ENCODE results near the gene ACER3.
A peak's percentile ranks its signal among the peaks of the same experiment; 100 is the strongest.
"Not testable (repeated sequence)": the region's sequence is repeated elsewhere in the genome, so short reads cannot be mapped to it uniquely, and the experiment has no call there.

The ACER3 gene

DNA sequence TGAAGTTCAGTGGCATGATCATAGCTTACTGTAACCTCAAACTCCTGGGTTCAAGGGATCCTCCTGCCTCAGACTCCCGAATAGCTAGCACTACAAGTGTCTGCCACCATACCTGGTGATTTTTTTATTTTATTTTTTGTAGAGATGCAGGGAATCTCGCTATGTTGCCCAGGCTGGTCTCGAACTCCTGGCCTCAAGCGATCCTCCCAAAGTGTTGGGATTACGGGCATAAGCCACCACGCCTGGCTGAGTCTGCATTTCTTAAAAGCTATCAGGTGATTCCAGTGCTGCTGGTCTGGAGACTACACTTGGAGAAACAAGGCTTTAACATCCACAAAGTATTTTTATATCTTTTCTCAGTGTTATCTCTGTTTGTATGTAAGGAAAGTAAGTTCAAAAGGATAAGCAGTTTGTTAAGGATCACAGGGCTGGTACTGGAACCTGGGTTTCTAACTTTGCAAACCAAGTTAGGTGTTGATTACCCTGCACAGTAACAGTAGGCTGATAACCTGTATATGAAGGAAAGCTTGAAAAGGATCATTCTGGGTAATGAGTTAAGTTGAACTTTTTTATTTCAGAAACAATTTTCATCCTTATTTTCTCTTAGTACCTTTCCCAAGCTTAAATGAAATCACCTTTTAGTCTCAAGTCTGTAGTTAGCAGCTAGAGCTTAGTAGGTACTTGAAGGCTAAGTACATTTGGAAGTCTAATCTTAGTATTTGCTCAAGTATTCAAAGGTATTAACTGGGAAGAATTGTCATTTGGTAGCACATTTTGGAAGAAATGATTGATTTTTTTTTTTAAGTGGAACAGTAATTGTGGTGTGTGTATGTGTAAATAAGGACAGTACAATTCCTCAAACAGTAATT, 12.5 kb downstream of the ACER3 start:
- no peak for DNase-seq (ENCODE audit: low spot score)

- no peak for DNase-seq (ENCODE audit: low spot score)
These were observed 17.3 kb downstream of the ACER3 start for GRCh38 chr11:76878014-76878413.

- no peak for DNase-seq (ENCODE audit: low spot score)
These were observed 19.6 kb downstream of the ACER3 start for GRCh38 chr11:76880314-76880713.

DNA sequence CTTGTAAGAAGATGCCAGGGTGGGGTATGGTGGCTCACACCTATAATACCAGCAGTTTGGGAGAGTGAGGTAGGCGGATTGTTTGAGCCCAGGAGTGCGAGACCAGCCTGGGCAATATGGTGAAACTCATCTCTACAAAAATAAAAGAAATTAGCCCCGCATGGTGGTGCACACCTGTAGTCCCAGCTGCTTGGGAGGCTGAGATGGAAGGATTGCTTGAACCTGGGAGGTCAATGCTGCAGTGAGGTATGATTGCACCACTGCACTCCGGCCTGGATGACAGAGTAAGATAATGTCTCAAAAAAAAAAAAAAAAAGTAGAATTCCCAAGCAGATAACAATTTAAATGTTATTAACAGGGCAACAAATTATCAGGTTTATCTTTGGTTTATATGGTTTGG, 20.2 kb downstream of the ACER3 start:
- no peak for DNase-seq (ENCODE audit: low spot score)

DNA sequence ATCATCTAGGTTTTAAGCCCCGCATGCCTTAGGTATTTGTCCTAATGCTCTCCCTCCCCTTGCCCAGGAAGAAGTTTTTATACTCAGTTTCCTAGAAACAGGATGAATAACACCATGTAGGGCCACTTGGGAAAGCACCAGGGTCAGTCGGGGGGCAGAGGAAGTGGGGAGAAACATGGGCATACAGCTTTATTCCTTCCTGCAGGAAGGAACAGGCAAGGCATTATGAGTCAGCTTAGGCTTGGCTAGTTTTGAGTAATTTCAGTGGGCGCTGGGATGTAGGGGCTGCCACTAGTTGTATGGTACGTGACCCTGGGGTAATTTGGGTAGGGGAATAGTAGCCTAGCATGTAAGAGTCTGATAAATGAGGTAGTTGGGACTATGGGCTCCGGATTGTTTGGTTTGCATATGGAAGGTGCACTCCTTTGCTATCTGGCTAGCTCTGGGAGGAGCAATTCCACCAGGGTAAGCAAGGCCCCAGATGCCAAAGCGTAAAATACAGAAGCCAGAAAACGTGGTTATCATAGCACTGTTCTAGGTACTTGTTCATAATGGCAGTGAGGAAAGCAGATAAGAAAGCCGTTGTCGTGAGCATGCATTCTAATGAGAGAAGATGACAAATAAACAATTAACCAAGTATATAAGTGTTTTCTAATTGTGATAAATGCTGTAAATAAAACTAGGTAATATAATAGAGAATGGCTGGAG, 24.8 kb downstream of the ACER3 start:
- no peak for DNase-seq (ENCODE audit: low spot score)

DNA sequence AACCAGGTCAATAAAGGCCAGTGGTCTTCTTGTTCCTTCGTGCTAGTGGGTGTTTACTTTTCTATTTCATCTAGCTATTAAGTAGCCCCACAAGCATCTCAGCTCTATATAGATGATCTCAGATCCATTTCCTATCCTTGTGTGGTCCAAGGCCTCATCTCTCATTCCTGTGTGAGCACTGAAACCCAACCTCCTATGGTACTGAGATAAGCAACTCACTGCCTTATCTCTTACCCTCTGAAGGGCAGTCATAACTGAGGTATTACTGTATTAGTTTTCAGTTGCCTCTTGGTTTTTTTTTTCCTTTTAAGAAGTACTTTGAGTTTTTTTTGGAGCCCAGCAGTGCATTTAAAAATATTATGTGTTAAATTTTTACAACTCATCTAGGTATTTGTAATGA, 28.3 kb downstream of the ACER3 start:
- no peak for DNase-seq (ENCODE audit: low spot score)

DNA sequence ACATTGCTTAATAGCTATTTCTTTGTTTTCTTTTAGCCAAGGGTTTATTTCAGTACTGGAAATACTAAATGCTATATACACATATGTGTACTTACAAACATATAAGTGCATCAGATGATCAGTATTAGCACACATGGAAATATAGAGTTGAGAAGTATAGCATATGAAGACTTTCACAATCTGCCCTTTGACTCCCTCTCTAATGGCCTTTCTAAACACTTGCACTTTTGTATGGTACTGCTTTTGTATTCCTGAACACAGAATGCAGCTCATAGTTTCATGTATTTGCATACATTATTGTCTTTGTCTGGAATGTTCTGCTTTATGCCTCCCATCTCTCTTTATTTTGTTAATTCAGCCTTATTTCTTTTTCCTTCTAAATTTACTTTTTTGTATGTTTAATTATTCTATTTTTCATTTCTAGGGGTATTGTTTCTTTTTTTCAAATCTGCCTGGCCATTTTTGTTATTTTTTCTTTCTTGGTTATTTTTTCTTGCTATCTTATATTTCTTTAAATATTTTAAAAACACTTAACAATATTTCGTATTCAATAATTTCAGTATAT, 28.8 kb downstream of the ACER3 start:
- no peak for DNase-seq (ENCODE audit: low spot score)

GRCh38 chr11:76890329-76890728, 29.6 kb downstream of the ACER3 start:
- no peak for DNase-seq (ENCODE audit: low spot score)

DNA sequence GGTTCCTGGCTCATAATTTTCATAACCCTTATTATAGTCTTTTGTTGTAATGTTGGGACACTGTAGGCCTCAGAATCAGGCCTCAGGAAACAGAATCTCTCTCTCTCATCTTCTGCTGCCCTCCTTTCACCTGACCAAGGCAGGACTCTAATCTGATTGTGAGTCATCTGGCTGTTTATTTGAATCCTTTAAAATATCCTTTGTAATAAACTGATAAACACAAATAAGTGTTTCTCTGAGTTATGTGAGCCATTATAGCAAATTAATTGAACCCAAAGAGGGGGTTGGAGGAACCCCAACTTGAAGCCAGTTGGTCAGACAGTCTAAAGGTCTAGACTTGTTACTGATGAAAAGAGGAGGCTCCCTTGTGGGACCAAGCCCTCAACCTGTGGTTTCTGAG, 30.6 kb downstream of the ACER3 start:
- DNase-seq (ENCODE audit: low spot score) = no peak

GRCh38 chr11:76891793-76892192, 31.1 kb downstream of the ACER3 start:
- DNase-seq (ENCODE audit: low spot score) = no peak

- no peak for DNase-seq (ENCODE audit: low spot score)
These were observed 31.6 kb downstream of the ACER3 start for GRCh38 chr11:76892306-76892705.

GRCh38 chr11:76897233-76897632, 36.5 kb downstream of the ACER3 start:
- no peak for DNase-seq (ENCODE audit: low spot score)

GRCh38 chr11:76901144-76901543, 40.4 kb downstream of the ACER3 start:
- DNase-seq (ENCODE audit: low spot score) = no peak

DNA sequence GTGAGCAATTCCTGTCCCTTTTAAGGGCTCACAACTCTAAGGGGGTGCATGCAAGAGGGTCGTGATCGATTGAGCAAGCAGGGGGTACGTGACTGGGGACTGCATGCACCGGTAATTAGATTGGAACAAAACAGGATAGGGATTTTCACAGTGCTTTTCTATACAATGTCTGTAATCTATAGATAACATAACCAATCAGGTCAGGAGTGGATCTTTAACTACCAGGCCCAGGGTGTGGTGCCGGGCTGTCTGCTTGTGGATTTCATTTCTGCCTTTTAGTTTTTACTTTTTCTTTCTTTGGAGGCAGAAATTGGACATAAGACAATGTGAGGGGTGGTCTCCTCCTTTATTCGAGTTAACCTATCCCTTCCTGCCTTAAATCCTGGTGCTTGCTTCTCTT, 40.9 kb downstream of the ACER3 start:
- DNase-seq (ENCODE audit: low spot score) = not testable (repeated sequence)

DNA sequence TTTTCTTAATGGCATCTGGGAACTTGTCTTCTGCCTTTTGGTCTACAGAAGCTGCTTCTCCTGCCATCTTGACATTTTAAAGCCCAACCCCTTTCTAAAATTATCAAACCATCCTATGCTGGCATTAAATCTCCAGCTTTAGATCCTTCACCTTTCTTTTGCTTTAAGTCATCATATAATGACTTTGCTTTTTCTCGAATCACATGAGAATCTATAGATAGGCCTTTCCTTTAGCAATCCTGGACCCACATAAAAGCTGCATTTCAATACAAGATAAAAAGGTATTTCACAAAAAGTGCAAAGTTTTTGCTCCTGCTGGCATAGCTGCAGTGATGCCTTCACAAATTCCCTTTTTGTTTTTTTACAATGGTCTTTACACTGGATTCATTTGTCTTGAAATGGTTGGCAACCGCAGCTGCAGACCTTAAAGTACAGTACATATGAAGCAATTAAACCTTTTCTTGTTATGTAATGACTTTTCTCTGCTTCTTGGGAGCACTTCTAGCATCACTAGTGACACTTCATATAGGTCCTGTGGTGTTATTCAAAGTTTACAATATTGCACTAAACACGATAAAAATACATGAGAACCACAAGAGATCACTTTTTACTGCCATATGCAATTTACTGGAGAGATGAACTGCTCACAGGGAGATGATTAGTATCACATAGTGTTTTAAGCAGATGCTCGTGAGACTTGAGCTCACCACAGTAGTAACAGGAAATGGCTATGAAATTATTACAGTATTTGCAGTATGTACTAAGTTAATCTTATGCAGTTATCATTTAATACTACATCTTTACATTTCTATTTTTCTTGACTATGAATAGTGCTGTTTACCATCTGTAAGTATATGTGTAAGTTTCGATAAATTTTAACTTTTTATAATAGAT, 41.6 kb downstream of the ACER3 start:
- DNase-seq (ENCODE audit: low spot score) = no peak

DNA sequence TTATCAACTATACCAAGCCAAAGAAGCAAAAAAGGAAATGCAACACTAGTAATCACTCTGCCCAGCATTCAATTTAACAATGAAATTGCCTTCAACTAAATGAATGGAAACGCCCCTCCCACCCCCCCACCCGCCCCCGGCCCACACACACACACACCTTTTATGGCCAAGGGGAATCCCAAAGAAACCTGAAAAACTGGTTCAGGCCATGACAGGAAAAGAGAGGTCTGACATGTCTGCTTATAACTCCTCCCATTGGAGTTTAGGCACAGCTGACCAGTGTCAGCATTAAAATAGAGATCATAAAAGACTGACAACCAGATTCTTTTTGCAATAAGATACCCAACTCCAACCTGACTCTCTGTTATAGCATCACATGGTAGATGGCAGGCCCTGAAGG, 42.6 kb downstream of the ACER3 start:
- DNase-seq (ENCODE audit: low spot score) = no peak

DNA sequence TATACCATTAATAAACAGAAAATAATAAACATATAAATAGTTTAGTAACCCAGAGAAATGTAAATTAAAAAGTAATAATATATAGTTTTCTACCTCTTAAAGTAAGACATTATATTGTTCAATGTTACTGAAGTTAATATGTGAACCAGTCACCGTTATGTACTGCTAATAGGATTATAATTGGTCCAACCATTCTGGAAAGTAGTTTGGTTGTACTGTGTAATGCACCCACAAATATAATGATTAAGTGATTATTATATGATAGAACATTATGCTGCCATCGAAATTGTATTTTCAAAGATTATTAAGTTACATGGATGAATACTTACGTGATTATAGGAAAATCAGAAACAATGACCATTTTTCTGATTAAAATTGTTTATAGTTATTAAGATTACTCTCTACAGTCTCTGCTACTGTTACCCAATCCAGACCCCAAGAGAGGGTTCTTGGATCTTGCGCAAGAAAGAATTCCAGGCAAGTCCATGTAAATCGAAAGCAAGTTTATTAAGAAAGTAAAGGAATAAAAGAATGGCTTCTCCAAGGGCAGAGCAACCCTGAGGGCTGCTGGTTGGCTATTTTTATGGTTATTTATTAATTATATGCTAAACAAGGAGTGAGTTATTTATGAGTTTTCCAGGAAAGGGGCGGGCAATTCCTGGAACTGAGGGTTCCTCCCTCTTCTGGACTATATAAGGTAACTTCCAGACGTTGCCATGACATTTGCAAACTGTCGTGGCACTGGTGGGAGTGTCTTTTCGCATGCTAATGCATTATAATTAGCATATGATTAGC, 50.1 kb downstream of the ACER3 start:
- DNase-seq (ENCODE audit: low spot score) = no peak

DNA sequence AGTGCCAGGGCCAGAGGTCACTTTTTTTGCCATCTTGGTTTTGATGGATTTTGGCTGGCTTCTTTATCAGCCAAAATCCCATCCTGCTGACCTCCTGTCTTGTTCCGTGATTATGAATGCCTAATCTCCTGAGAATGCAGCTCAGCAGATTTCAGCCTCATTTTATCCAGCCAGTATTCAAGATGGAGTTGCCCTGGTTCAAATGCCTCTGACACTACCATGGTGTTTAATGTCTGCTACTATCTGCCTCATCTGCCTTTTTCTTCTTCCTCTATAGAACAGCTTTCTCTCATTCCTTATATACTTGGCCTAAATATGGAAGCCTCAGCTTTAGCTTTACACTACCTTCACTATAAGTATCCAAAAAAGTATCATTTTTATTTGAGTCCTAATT, 50.7 kb downstream of the ACER3 start:
- DNase-seq (ENCODE audit: low spot score) = no peak

DNA sequence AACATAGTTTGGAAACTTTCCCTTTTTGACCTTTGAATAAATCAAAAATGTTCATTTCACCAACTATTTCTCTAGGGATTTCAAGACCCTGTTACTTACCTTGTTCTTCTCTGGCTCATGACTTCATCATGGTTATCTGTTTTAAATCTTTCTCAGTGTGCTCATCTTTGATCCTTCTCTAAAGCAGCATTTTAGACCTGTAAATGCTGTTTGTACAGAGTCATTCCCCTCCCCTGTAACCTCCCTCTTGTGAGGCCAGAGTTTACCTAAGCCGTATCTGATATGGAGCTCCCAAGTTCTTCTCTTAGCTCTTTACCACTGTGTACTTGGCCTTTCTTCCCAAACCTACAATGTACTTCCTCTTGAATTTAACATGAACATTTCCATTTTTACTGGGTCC, 56.0 kb downstream of the ACER3 start:
- DNase-seq (ENCODE audit: low spot score) = no peak

GRCh38 chr11:76918941-76919386, 58.2 kb downstream of the ACER3 start:
- peak; percentile 63 for DNase-seq (ENCODE audit: low spot score)

- no peak for DNase-seq (ENCODE audit: low spot score)
These were observed 58.7 kb downstream of the ACER3 start for GRCh38 chr11:76919467-76919866.

All from GM03348 (cell line).